Measurements from ENCODE around the gene ZNF471.
A peak's percentile ranks its signal among the peaks of the same experiment; 100 is the strongest.

ZNF471 gene

GRCh38 chr19:56507446-56508289, at the start of gene ZNF471:
TSS of gene ZNF471 (plus strand) at chr19:56507855. CDS start at chr19:56511572, 3,717 bp downstream.
- peak; percentile 95 for DNase-seq

GRCh38 chr19:56474308-56474707, 33.3 kb upstream of the ZNF471 start:
- DNase-seq: no peak

GRCh38 chr19:56476093-56476492, 31.6 kb upstream of the ZNF471 start:
- no peak for DNase-seq

DNA sequence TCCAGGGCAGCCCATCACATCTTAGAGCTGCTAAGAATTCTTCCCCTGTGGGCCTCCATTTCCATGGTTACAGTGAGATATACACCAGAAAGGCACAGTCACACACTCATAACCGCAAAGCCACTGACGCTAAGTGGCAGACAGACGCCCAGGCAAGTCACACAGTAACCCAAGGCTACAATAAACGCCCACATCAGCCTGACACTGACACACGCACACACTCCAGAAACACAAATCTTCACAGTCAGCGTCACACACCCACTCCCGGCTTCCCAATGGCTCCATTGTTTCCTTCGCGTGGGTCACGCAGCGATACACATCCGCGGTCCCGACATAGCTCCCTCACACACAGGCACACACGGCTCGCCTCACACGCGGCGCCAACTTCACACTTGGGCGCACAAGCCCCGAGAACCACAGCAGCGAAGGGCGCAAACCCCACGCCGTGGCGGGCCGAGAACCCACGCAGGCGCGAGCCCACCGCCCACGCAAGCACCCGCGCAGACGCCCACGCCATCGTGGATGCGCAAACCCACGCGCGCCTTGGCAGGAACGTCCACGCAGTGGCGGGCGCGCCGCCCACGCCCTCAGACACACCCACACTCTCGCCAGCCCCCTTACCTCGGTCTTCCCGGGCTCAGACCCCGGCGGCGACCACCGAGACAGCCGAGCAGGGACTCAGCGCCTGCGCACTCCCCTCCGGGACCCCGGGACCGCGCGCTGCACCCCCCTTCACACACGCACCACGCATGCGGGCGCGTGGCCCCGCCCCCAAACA, 30.8 kb upstream of the ZNF471 start, which contains the start of gene ZNF667:
ZNF667 (minus strand) TSS at position 695 of the 778 bp plus-strand sequence. CDS start 14,975 bp downstream, outside the sequence.
- no peak for DNase-seq

DNA sequence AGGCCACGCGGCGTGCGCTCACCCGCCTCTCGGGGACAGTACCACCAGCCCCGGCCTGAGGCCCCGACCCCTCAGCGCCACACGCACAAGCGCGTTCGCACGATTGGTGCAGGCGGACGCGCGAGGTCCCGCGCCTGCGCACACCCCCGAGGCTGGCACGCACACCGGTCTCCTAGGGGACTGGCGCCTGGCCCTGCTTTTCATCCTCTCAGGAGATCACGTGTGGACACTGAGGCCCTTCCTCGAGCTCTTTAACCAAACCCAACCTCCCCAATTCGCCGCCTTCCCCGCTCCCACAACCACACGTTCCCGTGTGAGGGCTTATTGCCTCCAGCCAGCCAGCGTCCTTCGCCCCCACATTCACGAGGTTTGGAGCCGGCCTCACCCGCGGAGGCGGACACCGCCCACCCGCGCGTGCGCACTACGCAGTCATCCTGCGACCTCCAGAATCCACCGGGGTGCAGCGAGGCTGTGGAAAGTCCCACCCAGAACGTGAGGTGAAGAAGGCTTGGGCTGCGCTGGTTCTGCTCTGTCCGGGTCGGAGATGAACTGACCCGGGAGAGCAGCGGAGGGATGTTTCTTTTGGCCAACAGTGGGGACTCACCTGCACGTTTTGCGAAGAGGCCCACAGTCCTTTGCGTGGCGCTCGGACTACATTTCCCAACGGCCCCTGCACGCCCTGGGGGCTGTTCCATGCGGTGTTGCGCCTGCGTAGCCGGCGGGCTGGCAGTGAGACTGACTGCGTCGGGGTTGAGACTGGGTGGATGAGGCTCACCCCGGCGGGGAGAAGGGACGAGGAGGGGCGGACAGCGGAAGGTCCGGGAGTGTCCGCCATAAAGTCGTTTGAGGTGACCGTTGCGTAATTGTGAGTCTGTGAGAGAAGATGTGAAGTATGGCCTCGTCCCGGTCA, 30.0 kb upstream of the ZNF471 start:
- DNase-seq: no peak

DNA sequence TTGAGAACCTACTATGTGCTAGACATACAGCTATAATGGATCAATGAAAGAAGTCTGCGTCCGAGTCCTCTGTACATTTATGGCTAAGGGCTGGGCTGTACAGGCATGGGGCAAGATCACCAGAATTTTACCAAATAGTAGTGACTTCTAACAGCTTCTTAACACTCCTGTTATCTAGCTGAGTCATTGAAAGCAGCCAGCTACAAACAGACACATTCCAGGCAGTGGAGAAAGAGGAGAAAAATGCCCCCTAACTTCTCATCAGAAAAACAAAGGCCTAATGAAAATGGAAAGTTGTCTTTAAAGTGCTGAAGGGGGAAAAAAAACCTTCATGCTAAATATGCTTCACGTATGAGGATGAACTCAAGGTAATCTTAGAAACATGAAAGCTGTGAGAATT, 16.3 kb upstream of the ZNF471 start:
- DNase-seq: no peak

- DNase-seq: no peak
Measured at GRCh38 chr19:56504581-56504980, 3.1 kb upstream of the ZNF471 start.

GRCh38 chr19:56508290-56508778, 679 bp downstream of the ZNF471 start:
- peak; percentile 45 for DNase-seq

DNA sequence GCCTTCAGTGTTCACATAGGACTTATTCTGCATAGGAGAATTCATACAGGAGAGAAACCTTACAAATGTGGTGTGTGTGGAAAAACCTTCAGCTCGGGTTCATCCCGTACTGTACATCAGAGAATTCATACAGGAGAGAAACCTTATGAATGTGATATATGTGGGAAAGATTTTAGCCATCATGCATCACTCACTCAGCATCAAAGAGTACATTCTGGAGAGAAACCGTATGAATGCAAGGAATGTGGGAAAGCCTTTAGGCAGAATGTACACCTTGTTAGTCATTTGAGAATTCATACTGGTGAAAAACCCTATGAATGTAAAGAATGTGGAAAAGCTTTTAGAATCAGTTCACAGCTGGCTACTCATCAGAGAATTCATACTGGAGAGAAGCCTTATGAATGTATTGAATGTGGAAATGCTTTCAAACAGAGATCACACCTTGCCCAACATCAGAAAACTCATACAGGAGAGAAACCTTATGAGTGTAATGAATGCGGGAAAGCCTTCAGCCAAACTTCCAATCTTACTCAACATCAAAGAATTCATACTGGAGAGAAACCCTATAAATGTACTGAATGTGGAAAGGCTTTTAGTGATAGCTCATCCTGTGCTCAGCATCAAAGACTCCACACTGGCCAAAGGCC, 17.7 kb downstream of the ZNF471 start:
- no peak for DNase-seq

GRCh38 chr19:56537442-56537841, 29.8 kb downstream of the ZNF471 start:
- no peak for DNase-seq

DNA sequence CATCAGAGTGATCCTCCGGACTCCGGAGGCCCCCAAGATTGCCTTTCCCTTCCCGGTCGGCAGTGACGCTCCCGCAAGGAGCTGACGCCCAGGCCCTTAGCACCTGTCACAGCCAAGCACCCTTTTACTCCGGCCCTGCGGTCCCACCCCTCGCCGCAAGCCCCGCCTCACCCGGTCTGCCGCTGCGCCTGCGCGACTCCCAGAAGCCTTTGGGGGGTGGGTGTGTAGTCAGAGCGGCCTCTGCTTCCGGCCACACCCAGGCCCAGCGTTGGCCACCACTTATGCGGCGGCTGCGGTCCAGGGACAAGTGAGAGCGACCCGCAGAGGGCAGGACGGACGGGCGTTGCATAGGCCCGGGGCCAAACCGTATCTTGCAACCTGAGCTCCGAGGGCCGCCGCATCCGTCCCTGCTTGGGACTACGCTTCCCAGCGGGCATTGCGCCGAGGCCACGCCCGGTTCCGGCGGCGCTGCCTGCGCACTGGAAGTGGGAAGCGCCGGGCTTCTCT, 30.7 kb downstream of the ZNF471 start:
- peak; percentile 96 for DNase-seq

- DNase-seq: peak; percentile 96
Measured at GRCh38 chr19:56538761-56539263, 31.2 kb downstream of the ZNF471 start, which contains the start of gene ZFP28. TSS of gene ZFP28 (plus strand) at chr19:56538948. CDS start at chr19:56539019, 71 bp downstream.

- no peak for DNase-seq
Measured at GRCh38 chr19:56543776-56544175, 36.1 kb downstream of the ZNF471 start.

GRCh38 chr19:56547535-56547934, 39.9 kb downstream of the ZNF471 start:
- no peak for DNase-seq

DNA sequence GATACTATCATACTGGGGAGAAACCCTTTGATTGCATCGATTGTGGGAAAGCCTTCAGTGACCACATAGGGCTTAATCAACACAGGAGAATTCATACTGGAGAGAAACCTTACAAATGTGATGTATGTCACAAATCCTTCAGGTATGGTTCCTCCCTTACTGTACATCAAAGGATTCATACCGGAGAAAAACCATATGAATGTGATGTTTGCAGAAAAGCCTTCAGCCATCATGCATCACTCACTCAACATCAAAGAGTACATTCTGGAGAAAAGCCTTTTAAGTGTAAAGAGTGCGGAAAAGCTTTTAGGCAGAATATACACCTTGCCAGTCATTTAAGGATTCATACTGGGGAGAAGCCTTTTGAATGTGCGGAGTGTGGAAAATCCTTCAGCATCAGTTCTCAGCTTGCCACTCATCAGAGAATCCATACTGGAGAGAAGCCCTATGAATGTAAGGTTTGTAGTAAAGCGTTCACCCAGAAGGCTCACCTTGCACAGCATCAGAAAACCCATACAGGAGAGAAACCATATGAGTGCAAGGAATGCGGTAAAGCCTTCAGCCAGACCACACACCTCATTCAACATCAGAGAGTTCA, 46.7 kb downstream of the ZNF471 start:
- no peak for DNase-seq

- DNase-seq: no peak
Measured at GRCh38 chr19:56562766-56563165, 55.1 kb downstream of the ZNF471 start.

DNA sequence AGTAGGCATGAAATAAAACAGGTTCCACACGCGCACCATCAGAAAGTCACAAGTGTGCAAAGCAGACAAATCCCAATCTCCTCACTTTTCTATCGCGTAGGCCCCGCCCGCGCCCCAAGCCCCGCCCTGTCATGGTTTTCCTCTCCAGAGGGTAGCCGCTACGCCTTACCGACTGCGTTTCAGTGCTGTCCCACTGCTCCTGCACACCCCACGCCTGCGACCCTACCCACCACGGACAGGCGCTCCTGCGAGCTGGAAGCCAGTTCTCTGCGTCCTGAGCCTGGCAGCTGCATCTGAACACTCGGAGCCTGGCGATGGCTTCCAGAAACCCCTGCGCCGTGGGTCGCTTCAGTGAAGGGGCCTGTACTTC, 59.2 kb downstream of the ZNF471 start:
- DNase-seq: peak; percentile 58

GRCh38 chr19:56567274-56568120, 59.8 kb downstream of the ZNF471 start, which contains the start of gene ZNF470:
TSS of gene ZNF470 (plus strand) at chr19:56567468. CDS start at chr19:56570312, 2,844 bp downstream.
- DNase-seq: peak; percentile 92

- DNase-seq: no peak
Measured at GRCh38 chr19:56572589-56572988, 64.9 kb downstream of the ZNF471 start.

- DNase-seq: no peak
Measured at GRCh38 chr19:56573914-56574313, 66.3 kb downstream of the ZNF471 start.
